Lower lobe of right lung (tissue), 2 donors: Measurements from ENCODE around the gene AHCYL1. TPM values are rescaled to one million over a fixed set of nuclear protein-coding genes. Genes with fewer than 3 reads are reported as not detected.

Experiments
- ATAC-seq, 2 donors: fragments of 200-7000 bp; cut with Tn5 transposase; one replicate each; pipeline ENCODE4 v1.9.1; 2020 to 2022; ENCODE audit warnings: mild to moderate bottlenecking in 2 of 2, moderate library complexity in 2 of 2
- DNase-seq: peaks from one replicate; pipeline ENCODE4 v3.0.0-alpha.2; 2020
- H3K27ac ChIP-seq: fragments of 200-600 bp; one replicate; pipeline ENCODE4 v1.8.0; 2022
- H3K27me3 ChIP-seq: fragments of 200-600 bp; one replicate; pipeline ENCODE4 v1.8.0; 2022; ENCODE audit warnings: low read depth
- H3K36me3 ChIP-seq: fragments of 200-600 bp; one replicate; pipeline ENCODE4 v1.8.0; 2022; ENCODE audit warnings: mild to moderate bottlenecking
- H3K4me1 ChIP-seq: fragments of 200-600 bp; one replicate; pipeline ENCODE4 v1.8.0; 2022
- H3K4me3 ChIP-seq: fragments of 200-600 bp; one replicate; pipeline ENCODE4 v1.8.0; 2022; ENCODE audit warnings: mild to moderate bottlenecking
- H3K9me3 ChIP-seq: fragments of 200-600 bp; one replicate; pipeline ENCODE4 v1.8.0; 2022
- intact Hi-C: fragments of 100-400 bp; cut with DNase I; formaldehyde crosslinking; loops from one replicate; pipeline ENCODE4 v1.11.0; 2022
- long read RNA-seq: library from polyadenylated mRNA; unstranded; transcript quantifications from one replicate; pipeline ENCODE4 v2.0.0, GENCODE V29; 2021
- total RNA-seq: library from RNA; stranded (reverse); fragmentation: NEBNext Ultra II Directional; extraction: Animal tissue kit (Norgen Biotek cat#: 25700); gene quantifications from one replicate; pipeline ENCODE4 v1.2.1, GENCODE V29; 2021
- TF ChIP-seq, protein P1 (sequence below): fragments of 200-600 bp; IDR thresholded peaks from one replicate; pipeline ENCODE4 v1.8.0; 2022; ENCODE audit warnings: antibody characterized with exemption, mild to moderate bottlenecking
- donor health status: DM: no; HTN: yes; CAD: no; lungs with severe emphysema.

The AHCYL1 gene
- 83.9 TPM for total RNA-seq
- long read RNA-seq, full-length matches to known transcripts = 204 of 246 reads
- long read RNA-seq, partial matches to known transcripts = 11 of 246 reads
- long read RNA-seq, other reads (novel, unspliced or antisense) = 31 of 246 reads

DNA sequence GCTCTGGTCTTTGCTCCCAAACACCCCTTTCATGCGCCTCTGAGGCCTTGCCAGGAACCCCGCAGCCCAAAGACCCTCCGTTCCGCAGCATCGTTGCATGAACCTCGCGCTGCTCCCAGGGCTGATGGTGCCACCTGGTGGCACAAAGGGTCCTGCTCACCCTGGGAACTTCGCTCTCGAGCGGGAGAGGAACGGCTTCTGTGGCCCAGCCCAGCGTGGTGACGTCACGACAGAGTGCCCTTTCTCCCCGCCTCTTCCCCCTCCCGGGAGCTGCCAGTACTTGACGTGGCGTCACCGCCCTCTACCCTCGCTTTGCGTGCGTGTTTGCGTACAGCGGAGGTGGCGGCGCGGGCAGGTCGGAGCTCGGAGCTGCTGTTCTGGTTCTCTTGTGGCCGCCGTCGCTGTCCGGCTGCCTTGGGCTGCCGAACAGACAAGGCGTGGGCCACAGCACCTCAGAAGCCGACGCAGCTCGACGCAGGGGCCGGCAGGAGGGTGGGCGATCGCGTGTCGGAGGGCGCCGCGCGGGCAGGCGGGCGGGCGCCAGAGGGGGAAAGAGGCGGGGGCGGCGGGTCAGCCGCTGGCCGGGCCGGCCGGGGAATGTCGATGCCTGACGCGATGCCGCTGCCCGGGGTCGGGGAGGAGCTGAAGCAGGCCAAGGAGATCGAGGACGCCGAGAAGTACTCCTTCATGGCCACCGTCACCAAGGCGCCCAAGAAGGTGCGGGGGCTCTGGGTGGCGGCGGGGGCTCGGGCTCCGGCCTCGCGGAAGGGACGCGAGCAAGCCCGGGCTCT lies at the start of gene AHCYL1:
AHCYL1 (plus strand) TSS at position 310 of the 791 bp plus-strand sequence; CDS start at position 598, 288 bp downstream.
- peak; percentile 98 for ATAC-seq
- Histone ChIP-seq H3K9me3 (no peaks in the 10 kb centered on the region), H3K27me3 (no peaks in the 10 kb centered on the region), H3K4me3 (peak within 1 kb of the TSS; percentile 85), H3K4me1 (peaks cover 71% of the 10 kb centered on the region), H3K36me3 (no peaks in the 10 kb centered on the region), H3K27ac (peak within 1 kb of the TSS; percentile 97)
- intact Hi-C loops = loop anchor here (5.0 kb wide), 1 partner anchor 207 kb away; no protein-coding TSS in a partner anchor
- TF ChIP-seq, protein P1, sequence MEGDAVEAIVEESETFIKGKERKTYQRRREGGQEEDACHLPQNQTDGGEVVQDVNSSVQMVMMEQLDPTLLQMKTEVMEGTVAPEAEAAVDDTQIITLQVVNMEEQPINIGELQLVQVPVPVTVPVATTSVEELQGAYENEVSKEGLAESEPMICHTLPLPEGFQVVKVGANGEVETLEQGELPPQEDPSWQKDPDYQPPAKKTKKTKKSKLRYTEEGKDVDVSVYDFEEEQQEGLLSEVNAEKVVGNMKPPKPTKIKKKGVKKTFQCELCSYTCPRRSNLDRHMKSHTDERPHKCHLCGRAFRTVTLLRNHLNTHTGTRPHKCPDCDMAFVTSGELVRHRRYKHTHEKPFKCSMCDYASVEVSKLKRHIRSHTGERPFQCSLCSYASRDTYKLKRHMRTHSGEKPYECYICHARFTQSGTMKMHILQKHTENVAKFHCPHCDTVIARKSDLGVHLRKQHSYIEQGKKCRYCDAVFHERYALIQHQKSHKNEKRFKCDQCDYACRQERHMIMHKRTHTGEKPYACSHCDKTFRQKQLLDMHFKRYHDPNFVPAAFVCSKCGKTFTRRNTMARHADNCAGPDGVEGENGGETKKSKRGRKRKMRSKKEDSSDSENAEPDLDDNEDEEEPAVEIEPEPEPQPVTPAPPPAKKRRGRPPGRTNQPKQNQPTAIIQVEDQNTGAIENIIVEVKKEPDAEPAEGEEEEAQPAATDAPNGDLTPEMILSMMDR = peak; percentile 98
- DNase-seq = peak; percentile 100

DNA sequence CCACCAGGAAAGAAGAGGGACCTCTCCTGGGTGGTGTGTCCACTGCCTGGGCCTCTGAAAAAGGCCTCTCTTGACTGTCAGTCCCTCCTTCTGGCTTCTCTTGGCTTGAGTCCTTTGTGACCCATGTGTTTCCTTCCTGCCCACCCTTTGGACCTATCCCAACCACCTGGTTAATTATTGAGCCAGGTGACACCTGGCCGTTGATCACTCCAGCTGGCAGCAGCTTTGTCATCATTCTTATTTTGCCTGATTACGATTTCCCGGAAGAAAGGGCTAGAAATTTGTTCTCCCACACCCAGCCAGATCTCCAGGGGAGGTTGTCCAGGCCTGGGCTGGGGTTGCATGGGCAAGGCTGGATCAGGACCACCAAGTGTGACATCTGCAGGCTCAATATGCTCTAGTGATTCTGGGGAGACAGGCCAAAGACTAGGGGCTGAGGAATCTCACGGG lies 49.1 kb upstream of the AHCYL1 start:
- peaks cover under 1% of the 10 kb centered on the region for H3K36me3 ChIP-seq
- TF ChIP-seq, protein P1 = no peak
- H3K4me1 ChIP-seq = peaks cover 21% of the 10 kb centered on the region
- H3K9me3 ChIP-seq = peaks cover 3% of the 10 kb centered on the region
- intact Hi-C loops = no loop called here
- no peak for ATAC-seq
- no peaks in the 10 kb centered on the region for H3K27me3 ChIP-seq
- no peak for DNase-seq
- no peak overlapping the region for H3K27ac ChIP-seq
- H3K4me3 ChIP-seq = no peak overlapping the region

DNA sequence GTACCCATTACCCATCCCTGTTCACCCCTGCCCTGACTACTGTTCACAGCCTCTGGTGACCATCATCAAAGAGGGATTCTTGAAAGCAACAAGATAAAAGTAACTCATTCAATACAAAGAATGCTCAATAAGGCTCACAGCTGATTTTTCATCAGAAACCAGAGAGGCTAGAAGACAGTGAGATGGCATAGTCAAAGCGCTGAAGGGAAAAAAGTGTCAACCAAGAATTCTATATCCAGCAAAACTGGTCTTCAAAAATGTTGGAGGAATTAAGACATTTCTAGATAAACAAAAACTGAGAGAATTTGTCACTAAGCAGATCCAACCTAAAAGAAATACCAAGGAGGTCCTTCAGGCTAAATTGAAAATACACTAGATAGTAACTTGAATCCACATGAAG lies 46.8 kb upstream of the AHCYL1 start:
- no peaks in the 10 kb centered on the region for H3K27me3 ChIP-seq
- H3K9me3 ChIP-seq = peaks cover 3% of the 10 kb centered on the region
- no peak overlapping the region for H3K4me3 ChIP-seq
- peaks cover 8% of the 10 kb centered on the region for H3K4me1 ChIP-seq
- ATAC-seq (no peak), DNase-seq (no peak)
- TF ChIP-seq, protein P1 = no peak
- H3K27ac ChIP-seq = no peak overlapping the region
- no peaks in the 10 kb centered on the region for H3K36me3 ChIP-seq
- intact Hi-C loops = no loop called here

DNA sequence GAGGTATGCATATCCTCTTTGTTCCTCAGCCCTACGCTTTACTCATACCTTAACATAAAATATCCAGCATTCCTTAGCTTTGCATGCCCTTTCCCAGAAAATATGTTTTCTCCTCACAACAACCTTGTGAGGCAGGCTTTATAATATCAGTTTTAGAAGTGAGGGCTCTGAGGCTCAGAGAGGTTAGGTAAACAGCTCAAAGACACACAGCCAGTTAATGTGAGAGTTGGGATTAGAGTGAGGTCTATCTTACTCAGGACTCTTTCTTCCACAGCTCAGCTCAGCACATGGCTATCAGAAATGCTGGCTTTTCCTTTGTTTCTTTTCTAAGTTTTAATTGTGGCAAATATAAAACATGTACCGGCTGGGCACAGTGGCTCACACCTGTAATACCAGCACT lies 46.0 kb upstream of the AHCYL1 start:
- ATAC-seq (no peak), DNase-seq (no peak)
- peaks cover 3% of the 10 kb centered on the region for H3K9me3 ChIP-seq
- peaks cover 8% of the 10 kb centered on the region for H3K4me1 ChIP-seq
- H3K27me3 ChIP-seq = no peaks in the 10 kb centered on the region
- TF ChIP-seq, protein P1 = no peak
- H3K4me3 ChIP-seq = no peak overlapping the region
- H3K27ac ChIP-seq = no peak overlapping the region
- H3K36me3 ChIP-seq = no peaks in the 10 kb centered on the region
- intact Hi-C loops = no loop called here

DNA sequence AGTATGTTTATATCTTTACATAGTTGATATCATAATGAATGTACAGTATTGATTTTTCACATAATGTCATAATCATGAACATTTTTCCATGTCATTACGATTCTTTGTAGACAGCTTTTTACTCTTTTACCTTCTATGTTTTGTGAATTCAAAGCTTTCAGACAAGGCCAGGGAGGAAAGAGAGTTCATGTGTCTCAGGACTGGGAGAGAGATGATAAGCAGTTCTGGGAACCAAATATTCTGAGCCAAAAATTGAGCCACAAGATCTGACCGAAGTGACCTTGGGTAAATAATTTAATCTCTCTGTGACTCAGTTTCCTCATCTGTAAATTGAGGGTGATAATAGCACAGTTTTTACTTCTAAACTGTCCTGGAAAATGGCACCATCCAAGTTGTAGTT lies 42.1 kb upstream of the AHCYL1 start:
- ATAC-seq = no peak
- Histone ChIP-seq H3K27me3 (no peaks in the 10 kb centered on the region), H3K4me3 (no peak overlapping the region), H3K9me3 (peaks cover 3% of the 10 kb centered on the region), H3K27ac (no peak overlapping the region), H3K36me3 (no peaks in the 10 kb centered on the region), H3K4me1 (peaks cover 7% of the 10 kb centered on the region)
- TF ChIP-seq, protein P1 = no peak
- intact Hi-C loops = no loop called here
- DNase-seq = no peak
